HG03575 (cell line): ENCODE results near the gene FHAD1.
"Not testable (repeated sequence)": the region's sequence is repeated elsewhere in the genome, so short reads cannot be mapped to it uniquely, and the experiment has no call there.

Experiments
- ATAC-seq: cut with Tn5 transposase; IDR thresholded peaks from one replicate; pipeline ENCODE4 v1.9.1; 2021; ENCODE audit not compliant: unreplicated experiment, insufficient number of reproducible peaks, low FRiP score; ENCODE audit errors: extremely low read depth

Gene FHAD1

DNA sequence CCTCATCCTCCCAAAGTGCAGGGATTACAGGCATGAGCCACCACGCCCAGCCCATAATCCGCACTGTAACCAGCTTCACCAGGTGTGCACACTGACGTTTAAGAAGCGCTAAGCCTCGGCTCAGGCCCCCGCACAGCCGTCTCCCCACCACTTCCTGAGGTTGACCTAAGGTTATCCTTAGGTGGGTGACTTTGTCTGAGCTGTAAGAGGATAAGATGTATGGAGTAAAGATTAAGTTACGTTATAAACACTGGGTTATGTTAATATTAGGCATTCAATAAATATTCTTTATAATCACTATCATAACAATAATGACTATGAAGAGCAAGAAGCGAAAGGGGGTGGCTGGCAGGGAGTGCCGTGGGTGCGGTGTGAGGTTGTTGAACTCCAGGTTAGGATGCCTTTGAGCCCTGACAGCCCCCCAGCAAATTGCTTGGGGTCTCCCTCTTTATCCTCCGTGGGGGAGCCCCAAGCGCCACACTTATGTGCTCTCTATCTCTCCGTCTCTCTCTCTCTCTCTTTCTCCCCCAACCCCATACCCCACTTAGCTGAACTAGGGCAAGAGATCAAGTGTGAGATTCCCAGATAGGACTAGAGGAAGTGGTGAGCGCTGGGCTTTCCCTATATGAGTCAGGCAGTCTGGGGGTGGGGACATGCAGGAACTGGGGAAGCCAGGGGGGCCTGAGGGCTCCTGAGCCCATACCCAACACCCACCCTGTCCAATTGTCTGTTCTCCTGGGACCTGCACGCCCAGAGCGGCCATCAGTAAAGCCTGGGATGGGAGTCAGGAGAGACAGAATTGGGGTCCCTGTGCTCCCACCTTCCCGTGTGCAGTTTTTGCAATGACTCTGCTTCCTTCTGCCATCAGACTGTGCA, 170.3 kb downstream of the FHAD1 start:
- ATAC-seq: no peak

DNA sequence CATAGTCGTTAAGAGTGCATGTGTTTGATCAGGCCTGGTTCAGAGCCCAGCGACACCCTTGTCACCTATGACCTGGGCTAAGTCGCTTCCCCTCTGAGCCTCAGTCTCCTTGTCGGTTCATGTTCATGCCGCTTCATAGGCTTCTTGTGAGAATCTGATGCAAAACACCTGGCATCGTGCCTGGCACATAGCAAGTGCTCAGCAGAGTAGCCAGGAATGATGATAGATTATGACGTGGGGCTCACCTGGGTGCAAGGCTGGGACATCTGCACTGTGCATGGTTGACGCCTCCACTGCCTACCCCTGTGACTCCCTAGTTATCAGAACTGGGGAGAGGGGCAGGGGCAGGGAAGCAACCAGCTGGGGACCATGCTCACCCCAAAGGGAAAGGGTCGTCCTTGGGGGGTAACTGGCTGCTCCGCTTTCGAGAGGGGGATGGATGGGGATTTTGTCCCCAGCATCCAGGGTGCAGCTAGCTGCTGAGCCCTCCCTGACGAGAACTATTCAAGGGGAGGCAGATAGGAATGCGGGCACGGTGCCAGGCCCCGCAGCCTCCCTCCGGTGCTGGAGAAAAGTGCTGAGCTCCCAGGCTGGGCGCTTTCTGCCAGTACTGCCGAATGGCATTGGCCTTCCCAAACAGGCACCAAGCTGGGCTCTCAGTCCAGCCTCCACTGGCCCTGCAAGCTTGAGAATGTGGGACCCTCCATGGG, 171.9 kb downstream of the FHAD1 start:
- ATAC-seq: no peak

DNA sequence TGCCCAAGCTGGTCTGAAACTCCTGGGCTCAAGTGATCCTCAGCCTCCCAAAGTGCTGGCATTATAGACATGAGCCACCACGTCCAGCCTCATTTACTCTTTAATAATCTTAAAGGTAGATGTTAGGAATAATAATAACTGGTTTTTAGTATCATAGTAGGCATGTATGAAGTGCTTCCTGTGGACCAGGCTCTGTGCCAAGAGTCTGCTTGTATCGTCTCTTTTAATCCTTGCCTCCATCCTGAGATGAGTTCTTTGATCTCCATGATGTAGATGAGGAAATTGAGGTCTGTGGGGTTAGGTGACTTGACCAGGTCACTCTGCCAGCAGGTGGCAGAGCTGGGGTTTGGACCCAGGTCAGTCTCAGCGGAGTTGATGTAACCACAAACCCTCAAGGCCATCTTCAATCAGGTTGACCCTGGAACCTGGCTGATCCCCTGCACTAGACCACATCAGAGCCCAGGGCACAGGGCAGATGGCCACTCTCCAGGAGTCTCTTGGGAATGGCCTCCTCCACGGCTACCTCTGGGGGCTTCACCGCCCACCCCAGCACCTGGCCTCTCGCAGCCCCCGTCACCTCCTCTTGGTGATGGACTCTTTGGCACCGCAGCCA, 173.9 kb downstream of the FHAD1 start:
- ATAC-seq: no peak

DNA sequence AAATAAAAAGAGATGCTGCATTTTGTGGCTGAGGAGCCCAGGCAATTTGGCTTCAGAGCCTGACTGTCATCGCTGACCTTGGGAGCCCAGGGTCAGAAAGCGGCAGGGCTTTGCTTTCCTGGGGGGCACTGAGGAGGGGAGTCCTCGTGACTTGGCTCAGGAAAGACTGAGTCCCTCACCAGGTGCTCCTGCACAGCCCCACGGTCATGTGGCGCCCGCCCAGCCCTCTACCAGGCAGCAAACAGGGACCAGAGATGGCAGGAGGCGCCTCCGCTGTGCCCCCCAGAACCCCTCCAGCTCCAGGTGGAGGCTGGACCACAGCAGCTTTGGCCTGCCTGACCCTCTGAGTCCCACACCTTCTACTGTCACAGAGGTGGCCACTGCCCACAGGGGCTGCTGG, 175.8 kb downstream of the FHAD1 start:
- no peak for ATAC-seq

DNA sequence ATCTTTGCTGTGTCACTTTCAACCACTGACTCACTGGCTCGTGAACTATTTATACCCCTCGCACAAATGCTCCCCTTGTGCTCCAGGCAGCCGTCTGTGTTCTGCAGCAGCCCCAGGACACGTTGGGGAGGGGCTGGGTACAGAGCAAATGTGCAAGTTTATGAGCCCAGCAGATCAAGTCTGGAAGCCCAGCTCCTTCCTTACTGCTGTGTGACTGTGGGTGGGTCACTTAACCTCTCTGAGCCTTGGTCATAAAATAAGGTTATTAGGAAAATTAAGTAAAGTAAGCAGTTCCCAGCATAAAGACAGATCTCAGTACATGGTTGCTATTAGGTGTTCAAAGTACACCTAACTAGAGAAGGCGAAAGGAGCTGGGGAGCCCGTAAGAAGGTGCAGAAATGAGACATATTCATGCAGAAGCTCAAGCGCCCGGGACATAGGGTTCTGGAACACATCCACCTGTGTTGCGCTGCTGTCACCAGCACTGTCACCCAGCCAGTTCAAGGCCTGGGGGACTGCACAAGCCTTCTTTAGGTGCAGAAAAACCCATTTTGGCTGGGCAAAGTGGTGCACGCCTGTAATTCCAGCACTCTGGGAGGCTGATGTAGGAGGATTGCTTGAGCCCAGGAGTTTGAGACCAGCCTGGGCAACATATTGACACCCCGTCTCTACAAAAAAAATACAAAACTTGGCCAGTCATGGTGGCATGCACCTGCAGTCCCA, 176.5 kb downstream of the FHAD1 start:
- ATAC-seq: no peak

DNA sequence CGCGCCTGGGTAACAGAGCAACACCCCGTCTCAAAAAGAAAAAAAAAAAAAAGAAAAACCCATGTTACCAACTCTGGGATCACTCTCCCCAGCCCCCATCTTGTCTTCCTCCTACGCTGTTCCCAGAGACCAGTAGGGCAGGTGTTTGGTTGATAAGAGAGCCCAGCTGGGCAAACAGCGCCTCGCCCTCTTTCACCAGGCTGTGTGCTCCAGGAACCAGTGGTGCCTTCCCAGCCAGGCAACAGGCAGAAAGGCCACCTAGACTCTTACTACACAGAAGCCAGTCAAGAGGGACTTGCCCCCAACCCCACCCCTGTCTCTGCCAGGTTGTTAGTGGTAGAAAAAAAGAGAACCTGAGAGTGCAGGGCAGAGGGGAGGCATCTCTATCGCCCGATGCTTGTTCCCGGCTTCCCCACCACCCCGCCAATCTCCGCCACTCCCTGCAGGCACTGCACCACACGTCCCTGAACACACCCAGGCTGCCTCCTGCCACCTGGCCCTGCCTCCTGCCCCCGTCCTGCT, 177.2 kb downstream of the FHAD1 start:
- no peak for ATAC-seq

DNA sequence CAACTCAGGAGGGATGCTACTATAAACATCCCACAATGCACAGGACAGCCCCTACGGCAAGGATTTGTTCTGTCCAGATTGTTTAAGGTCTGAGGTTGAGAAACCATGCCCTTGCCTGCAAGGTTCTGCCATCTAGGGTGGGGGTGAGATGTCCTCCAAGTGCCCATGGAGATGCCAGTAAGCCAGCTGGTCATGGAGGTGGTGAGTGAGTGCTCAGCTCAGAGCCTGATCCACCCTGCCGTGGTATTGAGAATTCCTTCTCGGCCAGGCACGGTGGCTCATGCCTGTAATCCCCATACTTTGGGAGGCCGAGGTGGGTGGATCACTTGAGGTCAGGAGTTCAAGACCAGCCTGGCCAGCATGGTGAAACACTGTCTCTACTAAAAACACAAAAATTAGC, 178.0 kb downstream of the FHAD1 start:
- ATAC-seq: no peak

DNA sequence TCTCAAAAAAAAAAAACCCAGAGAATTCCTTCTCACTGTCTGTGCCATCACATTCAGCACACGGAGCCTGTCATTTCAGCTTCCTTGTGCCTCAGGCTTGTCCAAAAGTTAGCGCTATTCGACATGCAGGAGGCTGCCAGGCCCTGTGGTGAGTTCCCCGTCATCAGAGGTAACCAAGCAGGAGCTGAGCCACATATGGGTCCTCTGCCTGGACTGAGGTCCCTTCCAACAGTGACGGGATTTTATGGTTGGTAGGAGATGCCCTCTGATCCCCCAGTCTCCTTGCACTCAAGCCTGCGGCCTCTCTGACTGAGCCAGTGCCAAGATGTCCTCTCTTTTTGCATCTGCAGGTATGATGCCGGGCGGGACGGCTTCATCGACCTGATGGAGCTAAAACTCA, 178.5 kb downstream of the FHAD1 start:
- no peak for ATAC-seq

DNA sequence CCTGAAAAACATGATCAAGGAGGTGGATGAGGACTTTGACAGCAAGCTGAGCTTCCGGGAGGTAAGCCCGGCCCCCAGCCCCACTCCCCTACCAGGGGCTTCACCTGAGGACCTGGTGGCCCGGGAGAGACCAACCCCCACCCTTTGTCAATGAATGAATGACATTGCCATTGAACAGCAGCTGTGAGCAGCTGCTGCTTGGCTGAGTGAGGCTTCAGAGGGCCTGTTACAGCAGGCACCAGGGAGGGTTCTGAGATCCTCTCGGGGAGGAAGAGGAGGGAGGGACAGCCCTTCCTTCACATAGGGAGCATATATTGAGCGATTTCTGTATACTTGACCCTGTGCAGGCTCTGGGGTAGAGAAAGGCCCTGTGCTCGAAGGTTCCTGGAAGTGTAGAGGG, 178.9 kb downstream of the FHAD1 start:
- ATAC-seq: no peak

DNA sequence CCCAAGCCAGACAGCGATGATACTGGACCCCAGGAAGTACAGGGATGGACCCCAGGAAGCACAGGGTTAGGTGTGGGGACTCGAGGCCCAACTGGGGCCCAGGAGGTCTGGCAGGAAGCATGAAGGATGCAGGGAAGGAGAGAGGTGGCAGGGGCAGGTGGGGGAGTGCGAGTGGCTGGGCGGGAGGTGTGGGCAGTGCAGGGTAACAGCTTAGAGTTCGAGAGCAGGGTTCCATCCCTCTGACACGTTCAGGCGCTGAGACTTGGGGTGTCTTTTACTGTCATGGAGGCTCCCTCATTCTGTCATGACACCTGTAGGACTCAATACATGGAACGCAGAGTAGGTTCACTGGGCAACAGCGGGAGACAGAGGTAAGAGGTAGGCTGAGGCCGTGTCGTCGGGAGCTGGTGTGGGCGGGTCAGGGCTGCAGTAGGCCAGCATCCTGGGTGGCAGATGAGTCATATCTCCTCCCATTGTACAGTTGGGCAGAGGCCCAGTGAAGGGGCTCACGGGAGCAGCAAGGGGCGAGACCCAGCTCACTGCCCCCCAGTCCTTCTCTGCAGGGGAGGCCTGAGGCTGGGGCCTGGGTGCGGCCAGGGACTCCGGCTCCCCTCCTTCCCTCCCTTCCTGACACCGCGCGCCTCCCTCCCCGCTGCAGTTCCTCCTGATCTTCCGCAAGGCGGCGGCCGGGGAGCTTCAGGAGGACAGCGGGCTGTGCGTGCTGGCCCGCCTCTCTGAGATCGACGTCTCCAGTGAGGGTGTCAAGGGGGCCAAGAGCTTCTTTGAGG, 179.7 kb downstream of the FHAD1 start:
- no peak for ATAC-seq

DNA sequence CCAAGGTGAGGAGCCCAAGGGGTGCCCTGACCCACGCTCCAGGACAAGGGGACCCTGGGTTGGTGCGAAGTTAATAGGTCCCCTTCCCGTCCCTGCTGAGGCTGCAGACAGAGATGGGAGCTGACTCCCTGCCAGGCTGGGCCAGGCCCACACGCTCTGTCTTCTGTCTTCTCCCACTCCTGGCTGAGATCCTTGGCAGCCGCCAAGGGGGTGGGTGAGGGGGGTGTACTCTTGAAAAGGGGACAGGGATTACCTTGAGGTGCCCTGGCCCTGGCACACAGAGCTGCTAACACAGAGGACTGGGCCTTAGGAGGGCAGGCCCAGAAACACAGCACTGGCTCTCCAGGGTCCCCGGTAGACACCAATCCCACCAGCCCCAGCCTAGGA, 180.2 kb downstream of the FHAD1 start:
- no peak for ATAC-seq

DNA sequence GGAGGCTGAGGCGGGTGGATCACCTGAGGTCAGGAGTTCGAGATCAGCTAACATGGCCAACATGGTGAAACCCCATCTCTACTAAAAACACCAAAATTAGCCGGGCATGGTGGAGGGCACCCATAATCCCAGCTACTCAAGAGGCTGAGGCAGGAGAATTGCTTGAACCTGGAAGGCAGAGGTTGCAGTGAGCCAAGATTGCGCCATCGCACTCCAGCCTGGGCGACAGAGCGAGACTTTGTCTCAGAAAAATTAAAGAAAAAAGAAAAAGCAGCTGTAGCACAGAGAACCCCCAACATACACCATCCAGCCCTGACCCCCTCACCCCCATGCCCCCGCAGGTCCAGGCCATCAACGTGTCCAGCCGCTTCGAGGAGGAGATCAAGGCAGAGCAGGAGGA, 181.2 kb downstream of the FHAD1 start:
- not testable (repeated sequence) for ATAC-seq

DNA sequence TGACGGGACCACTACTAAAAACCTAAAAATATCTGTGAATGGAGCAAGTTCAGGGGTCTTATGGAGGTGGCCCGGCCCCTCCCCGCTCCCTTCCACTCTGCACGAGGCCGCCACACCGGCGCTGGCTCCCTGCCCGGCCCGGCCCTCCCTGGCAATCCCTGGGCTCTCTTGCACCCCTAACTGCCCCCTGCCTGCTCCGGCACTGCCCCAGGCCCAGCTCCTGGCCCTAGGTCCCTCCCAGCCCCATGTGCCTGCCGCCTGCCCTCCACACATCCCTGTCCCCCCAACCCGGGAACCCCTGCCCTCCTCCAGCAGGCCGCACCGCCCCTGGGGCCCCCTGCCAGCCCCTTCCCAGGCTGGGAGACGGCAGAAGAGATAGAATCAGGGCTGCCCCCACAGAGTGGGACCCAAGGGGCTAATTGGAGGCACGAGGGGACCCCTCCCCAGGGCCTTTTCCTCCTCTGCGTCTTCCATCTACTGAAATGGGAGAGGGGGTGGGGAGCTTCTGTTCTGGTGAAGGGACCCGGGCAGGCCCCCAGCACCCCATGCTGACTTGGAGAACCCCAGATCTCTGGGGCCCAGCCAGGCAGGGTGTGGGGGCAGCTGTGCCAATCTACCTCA, 181.9 kb downstream of the FHAD1 start:
- no peak for ATAC-seq

DNA sequence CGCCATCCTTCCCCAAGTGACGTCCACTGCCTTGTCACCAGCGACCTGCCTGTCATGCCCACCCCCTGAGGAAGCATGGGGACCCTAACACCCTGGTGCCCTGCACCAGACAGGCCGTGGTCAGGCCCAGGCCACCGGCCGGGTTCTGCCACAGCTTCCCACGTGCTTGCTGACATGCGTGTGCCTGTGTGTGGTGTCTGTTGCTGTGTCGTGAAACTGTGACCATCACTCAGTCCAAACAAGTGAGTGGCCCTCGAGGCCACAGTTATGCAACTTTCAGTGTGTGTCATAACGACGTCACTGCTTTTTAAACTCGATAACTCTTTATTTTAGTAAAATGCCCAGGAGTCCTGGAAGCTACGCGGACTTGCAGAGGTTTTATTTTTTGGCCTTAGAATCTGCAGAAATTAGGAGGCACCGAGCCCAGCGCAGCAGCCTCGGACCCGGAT, 182.7 kb downstream of the FHAD1 start:
- no peak for ATAC-seq

DNA sequence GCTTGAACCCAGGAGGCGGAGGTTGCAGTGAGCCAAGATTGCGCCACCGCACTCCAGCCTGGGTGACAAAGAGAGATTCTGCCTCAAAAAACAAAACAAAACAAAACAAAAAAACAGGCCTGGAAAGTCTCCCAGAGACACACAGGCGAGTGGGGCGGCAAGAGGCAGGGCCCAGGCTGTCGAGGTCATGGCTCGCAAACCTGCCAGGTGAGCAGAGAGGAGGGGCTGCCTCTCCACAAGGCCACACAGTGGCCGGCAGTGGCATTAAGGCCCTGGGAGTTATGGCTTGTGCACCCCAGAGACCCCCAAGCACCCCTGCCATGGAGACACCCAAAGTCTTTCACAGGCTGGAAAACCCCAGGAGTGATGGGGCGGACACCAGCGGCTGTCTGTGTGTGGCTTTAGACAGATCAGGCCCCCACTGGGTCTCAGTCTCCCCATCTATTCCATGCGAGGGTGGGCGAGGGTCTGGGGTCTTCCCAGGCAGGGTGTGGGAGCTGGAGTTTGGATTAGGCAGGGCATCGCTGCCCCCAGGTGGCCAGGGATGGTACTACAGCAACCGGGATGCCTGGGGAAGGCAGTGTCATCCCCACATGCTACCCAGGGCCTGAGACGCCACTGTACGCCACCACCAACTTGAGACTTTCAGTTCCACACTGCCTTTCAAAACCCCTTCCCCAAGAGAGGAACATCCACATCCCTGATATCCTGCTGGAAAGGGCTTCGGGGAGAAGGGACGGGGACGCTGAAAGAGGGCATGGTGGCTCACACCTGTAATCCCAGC, 184.0 kb downstream of the FHAD1 start:
- no peak for ATAC-seq

DNA sequence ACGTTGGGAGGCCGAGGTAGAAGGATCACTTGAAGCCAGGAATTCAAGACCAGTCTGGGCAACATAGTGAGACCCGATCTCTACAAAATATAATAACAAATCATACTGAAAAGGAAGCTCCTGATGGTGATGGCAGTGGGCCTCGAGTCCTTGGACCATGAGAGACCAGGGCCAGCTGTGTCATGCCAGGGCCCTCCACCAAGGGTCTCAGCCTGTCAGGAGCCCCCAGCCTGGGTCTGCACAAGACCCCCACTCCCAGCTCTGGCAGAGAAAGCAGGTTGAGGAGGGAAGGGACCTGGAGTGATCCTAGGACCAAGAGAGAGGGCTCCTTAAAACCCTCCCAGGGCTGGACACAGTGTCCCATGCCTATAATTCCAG, 184.5 kb downstream of the FHAD1 start:
- no peak for ATAC-seq

DNA sequence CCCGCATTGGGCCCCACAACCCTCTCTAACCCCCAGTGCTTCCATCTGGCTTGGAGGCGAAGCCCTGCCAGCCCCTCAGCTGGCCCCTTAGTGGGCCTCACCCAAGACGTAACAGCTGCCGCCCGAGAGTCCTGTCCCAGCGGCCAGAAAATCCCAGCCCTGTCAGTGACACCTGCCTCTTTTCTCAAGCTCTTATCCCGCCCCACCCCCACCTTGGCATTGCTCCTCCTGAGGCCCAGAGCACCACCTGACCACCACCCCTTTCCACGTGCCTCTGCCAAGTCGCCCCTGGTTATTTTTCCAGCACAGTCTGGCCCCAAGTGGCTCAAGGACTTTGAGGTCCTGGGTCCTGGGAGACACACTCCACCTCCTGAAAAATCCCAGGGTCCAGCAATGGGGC, 185.3 kb downstream of the FHAD1 start:
- no peak for ATAC-seq
